Nucleus accumbens (tissue), 56 donors: ENCODE data around the gene JPH2.

Experiments used
- DNase-seq, 56 donors: peaks; one replicate each; lab custom pipeline; 2025; lab: John Stamatoyannopoulos, UW

JPH2 gene

DNA sequence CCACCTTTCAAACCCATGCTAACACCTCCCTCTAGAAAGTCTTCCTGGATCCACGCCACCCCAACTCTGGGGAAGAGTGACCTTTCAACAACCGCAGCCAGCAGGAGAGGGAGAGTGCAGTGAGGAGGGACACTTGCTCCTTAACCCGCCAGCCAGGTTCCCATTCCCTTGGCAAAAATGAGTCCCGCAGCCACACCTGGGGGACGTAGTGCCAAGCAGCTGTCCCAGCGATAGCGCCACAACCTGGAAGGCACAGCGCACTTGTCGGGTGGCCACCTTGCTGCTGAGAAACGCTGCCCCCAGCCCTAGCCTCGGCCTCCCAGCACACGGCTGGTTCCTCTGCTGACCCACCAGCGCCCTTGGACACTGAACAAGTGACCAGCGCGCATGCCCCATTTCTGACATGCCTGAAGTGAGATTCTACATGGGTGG lies 119.3 kb downstream of the JPH2 start:
- DNase-seq = no peak

DNA sequence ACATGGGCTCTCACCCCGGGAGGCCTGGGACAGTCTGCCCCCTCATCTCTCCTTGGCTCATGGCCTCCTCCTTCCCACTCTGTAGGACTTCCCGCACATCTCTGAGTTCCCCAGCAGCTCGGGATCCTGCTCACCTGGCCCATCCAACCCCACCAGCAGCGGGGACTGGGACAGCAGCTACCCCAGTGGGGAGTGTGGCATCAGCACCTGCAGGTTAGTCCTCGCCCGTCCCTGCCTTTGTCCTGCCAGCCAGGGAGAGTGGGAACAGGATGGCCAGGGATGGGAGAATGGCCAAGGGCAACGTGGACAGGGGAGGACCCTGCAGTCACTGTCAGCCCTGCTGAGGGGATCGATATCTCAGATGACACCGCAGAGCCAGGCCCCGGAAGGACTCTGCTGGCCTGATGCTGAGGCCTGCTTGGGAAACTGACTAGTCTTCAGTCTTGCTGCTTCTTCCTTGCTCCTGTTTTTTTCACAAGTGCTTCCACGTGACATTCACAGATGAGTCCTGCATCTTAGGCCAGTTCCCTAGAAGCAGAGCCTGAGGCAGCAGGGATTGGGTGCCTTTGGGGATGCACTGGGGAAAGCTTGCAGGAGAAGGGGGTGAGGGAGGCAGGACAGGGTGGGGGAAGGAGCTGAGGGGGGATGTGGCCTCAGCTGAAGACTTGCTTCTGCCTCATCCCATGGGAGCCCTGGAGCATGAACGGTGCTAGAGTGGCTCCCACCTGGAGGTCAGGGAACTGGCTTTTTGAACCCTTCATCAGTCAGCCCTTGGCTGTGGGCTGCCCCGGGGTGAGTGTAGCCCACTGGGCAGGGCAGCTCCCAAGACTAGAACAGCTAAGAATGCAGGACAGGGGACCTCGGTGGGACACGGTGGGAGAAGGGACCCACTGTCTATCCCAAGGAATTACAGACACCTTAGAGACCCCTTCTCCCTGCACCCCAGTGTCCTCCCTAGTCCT lies 120.1 kb downstream of the JPH2 start:
- no peak for DNase-seq

- DNase-seq = no peak
These were observed 121.3 kb downstream of the JPH2 start for GRCh38 chr20:44065401-44066340.

DNA sequence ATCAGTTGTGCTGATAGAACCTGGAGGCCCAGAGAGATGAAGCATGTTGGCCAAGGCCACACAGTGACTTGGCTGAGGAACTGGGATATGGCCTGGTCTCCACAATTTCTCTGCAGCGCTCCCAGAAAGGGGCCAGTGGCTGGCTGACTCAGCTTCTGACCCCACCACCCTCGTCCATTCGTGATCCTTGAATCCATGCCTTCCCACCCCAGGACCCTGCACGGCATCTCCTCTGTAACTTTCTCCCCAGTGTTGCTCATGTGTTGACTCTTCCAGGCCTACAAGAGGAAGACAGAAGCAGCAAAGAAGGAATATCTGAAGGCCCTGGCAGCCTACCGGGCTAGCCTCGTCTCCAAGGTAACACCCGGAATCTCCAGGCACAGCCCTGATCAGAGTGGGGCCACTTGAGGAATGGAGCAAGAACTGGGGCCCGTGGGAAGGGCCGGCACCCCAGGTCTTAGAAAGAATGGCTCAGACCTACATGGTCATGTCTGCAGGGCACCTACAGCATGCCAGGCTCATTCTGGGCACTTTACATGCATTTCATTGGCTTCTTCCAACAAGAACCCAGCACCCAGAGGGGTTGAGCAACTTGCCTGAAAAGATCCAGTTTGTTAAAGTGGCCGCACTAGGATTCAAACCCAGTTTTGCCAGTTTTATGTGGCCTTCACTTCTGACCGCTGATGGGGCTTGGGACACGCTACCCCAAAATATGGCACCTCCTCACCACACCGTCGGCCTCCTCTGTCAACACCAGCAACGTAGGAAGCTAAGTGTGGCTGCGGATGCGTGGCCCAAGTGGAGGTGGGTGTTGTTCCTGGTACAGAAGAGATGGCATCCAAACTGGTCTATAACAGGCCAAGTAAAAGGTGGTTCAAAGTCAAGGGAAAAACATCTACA lies 122.2 kb downstream of the JPH2 start:
- DNase-seq = no peak
